DMS53 treated with DMSO at 0.1 percent for 48 hours (cell line): ENCODE data around the gene PPM1H.
"Not testable (repeated sequence)": the region's sequence is repeated elsewhere in the genome, so short reads cannot be mapped to it uniquely, and the experiment has no call there.

Experiments
- DNase-seq: peaks from one replicate; lab custom pipeline; 2025; ENCODE audit not compliant: unreplicated experiment; lab: John Stamatoyannopoulos, UW

PPM1H gene

DNA sequence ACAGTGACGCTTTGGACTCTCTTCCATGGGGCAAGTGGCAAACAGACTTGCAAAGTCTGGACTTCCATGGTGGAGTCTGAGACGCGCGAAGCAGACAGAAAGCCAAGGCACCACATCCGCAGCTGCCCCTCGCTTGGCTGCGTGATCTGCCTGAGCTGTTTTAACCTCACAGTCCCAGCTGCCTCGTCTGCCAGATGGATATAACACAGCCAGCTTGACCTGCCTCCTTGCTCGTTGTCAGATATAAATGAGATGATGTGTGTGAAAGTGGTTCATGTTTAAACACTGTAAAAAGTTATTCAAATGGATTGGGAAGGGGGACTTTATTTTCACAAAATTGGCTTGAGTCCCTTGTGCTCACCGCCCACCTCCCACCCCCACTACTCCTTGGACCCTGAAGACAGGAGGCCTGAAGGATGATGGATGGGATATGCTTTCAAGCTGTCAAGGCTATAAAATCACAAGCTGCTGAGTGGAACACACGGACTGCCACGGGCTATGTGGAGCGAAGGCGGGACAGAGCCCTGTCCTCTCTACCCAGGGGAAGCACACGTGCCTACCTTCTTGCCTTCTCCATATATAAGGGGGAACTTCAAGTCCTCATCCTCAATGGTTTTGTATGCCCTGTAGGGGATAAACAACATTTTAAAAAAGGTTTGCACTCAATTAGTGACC is 241.4 kb downstream of the PPM1H start:
- DNase-seq: no peak

DNA sequence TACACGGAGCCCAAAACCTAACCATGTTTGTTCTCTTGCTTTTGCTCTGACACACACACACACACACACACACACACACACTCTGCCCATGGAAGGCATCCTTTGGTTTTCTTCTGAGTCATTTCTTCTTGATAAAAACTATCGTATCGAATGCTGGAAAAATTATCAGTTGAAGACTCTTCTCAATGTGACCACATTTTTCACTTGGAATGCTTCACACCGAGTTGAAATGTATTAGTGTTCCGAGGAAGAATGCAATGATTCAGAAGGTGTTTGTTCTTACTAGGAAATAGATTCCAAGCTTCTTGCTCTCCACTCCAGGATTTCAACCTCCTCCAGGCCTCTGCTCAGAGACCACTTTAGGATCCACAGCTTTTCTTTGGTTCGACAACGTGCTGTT is 242.1 kb downstream of the PPM1H start:
- DNase-seq: no peak

DNA sequence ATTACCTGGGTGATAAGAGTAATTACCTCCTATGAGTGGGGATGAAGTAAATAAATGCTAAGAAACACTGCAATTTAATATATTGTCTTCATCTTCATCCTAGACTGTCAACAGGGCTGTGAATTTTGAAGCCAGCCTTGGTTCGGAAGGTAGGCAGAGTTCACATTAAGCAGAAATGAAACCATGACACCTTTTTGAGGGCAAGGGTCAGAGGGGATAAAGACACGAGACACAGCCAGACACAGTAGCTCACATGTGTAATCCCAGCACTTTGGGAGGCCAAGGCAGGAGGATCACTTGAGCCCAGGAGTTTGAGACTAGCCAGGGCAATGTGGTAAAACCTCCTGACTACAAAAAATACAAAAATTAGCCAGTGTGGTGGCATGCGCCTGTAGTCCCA is 243.6 kb downstream of the PPM1H start:
- no peak for DNase-seq

DNA sequence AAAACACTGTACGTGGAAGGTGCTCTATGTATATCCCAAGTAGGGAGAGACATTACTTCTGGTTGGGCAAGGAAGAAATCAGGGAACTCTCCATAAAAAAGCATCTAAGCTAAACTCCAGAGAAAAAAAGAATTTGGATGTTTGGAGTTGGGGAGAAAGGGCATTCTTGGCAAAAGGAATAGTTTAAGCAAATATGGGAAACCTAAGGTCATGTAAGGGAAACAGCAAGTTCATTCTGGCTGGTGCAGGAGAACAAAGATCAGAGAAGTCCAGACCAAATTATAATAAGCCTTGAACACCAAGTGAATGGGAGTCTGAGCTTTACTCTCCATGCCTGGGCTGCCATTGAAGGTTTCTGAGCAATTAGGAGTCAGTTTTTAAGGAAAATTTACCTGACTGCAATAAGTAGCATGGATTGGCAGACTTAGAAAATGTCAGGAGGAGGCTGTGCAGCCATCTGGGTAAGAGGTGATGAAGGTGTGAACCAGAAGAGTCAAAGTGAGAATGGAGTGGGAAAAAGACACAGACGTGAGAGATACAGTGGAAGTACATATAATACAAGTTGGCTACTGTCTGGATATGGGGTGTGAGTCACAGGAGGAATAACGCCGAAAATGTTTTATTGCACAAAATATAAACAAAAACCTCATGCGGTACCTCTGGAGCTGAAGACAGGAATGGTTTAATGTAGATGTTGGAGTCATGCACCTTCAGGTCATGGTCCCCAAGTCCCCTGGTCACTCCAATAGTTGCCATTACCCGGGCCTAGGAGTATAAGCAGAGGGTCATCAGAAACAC is 245.7 kb downstream of the PPM1H start:
- DNase-seq: no peak

DNA sequence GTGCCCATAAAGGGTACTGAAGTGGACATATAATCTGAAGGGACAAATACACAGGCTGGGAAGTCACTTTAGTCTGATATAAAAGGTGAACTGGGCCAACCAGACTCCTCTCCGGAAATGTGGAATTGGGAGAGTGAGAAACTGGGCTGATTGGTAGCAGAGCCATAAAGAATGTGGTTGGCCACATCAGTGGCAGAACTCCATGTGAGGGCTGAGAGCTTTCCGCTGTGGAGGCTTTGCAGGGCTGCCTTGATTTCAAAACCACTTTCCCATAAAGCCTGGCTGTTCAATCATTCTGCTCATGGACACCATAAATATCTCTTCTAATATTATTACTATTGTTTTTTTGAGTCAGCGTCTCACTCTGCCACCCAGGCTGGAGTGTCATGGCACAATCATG is 248.0 kb downstream of the PPM1H start:
- DNase-seq: no peak

DNA sequence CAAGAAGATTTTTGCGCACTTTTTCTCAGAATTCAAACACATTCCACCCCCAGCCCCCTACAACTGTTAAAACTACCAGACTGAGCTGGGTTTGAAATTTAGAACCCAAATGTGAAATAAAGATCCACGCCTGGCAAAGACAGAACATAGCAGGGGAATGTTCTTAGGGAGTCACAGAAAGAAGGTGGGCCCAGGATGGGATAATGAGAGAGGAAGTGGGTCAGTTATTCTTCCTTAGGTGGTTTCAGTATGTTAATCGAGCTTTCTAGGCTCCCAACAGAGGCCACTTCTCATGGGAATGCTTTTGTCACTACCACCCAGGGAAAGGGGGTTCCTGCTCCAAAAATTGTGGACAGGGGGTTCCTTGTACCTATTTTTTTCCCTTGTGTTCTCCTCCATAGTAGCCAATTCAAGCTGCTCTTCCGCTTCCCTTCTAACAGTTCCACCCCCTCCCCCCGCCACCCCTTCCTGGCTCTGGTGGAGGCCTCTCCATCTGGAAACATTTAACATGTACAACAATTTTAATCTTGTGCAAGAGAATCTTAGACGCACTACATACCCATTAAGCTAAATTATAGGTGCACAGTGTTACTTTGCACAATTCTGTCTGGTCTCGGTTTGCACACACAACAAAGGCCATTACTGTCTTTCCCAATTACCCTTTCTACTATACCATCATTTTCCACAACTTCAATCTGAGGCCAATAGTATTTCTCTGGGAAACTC is 250.2 kb downstream of the PPM1H start:
- DNase-seq: no peak

DNA sequence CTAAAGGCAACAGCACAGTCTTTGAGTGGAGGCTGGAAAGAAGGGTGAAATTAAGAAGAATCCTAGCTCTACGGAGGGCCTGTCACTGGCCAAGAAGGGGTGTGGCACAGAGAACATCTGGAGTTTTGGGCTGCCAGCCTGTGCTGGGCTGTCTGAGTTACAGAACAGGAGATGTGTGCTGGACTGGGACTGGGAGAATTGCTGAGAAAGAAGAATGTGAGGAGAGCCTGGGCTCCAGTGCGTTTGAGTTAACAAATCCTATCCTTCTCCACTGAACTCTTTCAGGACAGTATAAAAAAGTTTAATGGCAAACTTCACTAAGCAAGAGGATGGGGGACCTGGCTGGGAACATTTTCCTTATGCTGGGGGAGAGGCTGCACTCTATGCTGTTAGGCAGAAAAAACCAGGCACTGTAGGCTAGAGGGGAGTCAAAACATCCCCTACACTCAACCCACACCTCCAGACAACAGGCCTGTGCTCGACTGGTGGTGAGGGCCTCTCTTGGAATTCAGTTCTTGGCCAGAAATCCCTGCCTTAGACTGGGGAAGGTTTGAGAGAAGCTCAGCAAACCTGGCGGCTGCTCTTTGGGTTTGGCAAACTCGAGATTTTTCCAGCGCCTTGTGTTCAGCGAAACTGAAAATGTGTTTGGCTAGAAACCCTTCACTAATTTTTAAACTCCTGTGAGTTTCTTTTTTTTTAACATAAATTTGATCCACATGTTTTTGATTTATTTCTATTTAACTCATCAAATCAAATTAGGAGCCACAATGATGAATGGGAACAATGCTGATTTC is 251.0 kb downstream of the PPM1H start:
- no peak for DNase-seq

DNA sequence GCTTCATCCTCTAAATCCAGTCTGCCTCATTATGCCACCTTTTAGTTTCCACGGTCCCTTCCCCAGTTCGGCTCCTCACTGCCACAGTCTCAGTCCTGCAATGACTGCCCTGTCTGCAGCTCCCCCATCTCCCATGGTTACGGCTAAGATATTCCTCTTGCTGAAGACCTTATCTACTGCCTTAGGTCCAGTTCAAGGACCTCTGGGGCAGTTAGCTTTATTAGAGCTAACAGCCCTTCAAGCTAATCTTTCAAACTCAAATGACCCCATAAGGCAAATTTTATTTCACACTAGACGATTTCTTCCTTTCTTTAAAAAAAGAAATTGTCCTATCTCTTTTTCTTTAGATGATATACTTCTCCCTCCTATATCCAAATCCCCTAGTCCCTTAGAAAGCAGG is 253.6 kb downstream of the PPM1H start:
- DNase-seq: no peak

DNA sequence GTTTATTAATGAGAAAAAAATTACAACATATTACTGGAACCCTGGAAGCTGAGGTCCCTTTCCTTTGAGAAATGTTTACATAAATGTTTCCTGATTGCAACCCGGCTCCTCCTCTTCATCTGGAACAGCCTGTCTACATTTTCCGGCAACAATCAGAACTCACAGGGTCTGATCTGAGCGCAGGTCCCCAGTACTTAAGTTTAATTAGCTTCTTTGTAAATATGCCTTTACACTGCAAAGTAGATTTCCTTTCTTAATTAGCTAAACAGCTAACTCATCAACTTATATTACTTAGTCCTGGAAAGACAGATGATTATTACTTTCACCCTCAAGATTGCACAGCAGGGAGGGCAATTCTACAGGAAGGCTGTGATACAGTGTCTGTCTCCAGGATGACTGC is 255.3 kb downstream of the PPM1H start:
- no peak for DNase-seq

DNA sequence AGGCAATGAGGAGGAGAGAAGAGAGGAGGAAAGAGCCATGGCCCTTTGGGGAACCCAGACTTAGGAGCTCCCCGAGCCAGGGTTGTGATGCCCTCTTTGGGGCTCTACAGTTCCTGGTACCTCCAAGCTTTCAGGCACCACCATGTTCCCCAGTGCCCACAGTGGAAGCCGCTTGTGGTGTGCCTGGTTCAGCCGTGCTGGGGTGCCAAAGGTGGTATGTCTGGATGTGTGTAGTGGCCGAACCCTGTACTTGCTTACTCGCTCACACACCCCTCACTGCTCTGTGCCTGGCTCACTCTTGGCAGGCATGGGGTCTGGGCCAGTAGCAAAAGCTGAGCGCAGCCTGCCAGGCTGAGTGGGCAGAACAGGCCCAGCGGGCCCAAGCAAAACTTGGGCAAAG is 257.6 kb downstream of the PPM1H start:
- no peak for DNase-seq

DNA sequence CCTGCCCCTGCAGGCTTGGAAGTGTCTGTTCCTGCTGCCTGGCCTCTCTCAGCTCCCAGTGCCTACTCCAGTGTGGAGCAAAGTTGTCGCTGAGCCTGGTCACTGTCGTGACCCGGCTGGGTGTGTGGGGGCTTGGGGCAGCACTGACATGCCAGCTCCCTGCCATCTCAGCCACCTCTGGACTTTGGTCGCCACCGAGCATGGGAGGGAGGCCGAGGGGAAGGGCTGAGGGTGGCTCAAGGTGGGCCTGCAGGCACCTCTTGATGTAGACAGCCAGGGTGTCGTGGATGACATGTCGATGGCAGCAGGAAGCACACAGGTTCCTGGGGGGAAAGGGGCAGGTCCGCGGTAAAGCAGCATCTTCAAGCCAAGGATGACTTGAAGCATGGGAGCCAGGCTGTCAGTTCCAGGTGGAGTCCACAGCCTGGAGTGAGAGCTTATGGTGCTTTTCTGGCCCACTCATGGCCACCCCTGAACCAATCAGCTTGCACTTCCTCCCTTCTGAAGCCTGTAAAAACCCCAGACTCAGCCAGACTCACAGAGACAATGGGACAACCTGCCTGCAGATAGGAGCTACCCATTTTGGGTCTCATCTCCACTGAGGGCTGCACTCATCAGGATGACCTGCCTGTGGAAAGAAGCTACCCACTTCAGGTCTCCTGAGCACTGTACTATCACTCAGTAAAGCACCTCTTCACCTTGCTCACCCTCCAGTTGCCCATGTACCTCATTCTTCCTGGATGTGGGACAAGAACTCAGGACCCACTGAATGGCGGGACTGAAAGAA is 258.2 kb downstream of the PPM1H start:
- no peak for DNase-seq

DNA sequence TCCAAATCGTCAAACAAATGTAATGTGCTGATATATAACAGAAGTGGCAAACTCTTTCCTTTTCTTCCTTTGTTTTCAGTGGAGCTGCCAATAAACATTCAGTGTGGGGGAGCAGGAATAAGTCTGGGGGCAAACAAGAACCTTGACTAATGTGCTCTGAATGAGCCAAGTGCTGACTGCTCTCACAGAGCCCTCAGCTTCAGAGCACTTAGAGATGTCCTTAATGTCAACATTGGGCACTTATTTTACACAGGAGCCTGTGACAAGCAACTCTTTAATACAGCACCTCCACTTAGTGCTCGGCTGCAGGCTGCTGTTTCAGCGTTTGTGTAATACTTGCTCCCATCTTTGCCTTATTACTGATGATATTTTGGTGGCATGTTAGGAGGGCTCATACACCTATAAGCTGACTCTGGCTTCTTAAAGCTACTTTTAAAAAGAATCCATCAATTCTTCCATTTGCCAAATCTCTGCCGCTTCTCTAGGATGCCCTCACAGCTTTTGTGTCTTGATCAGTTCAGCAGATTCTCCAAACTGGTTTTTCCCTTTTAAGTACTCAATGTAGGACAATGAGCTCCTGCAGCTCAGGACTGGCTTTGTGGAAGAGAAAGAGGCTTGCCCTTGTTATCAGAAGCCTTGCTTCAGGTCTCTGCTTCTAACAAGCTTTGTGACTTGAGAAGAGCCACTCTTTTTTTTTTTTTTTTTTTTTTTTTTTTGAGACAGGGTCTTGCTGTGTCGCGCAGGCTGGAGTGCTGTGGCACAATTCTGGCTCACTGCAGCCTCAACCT is 261.7 kb downstream of the PPM1H start:
- DNase-seq: no peak

DNA sequence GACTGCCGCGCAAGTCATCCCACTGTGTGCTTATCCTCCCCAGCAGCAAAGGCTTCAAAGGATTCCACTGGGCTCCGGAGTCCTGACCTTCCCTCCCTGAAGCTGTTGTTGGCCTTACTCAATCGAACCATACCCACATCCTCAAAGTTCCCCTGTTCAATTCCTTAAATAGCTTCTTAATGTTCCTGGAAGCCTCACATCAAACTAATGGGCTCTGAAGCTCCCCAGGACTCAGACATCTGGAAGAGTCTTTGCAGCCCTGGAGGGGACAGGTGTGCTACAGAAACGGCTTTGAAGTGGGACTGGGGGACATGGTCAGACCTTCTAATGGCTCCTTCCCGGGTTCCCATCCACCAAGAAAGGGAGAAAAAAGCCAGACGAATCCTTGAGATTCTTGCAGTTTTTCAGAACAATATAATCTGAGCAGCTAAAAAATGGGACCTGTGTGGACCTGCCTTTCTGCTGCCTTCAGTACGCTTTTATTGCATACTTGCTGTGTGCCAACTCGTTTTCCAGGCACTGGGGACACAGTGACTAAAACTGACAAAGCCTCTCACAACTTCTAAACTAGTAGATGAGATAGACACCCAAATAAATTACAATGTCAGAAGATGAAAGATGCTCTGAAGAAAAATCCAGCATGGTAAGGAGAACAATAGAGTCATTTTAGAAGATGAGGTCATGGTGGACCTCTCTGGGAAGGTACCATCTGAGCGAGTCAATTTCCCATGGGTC is 263.8 kb downstream of the PPM1H start:
- no peak for DNase-seq

DNA sequence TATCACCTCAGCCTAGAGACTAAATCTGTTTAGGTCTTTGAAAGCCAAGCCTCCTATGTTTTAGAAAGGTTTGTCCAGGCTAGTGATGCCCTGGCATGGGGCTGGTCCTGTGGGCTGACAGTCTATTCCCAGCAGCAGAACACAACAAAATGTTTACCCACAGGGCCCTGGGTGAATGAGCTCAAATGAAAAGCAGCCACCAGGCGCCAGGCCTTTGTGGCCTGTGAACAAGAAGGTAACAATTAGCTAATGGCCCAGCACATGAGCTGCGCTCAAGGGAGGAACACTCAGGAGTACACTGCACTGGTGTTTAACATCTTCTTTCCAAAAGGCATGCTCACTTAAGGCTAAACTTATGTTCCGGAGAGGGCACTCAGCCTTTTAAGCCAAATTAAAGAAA is 266.2 kb downstream of the PPM1H start:
- no peak for DNase-seq

DNA sequence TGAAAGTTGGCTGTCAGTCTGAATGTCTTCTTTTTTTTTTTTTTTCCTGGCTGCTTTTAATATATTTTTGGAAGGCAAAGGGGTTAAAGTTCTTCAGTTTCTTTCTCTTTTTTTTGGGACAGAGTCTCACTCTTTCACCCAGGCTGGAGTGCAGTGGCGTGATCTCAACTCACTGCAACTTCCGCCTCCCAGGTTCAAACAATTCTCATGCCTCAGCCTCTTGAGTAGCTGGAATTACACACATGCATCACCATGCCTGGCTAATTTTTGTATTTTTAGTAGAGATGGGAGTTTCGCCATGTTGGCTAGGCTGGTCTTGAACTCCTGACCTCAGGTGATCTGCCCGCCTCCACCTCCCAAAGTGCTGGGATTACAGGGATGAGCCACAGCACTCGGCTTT is 270.0 kb downstream of the PPM1H start:
- DNase-seq: not testable (repeated sequence)

DNA sequence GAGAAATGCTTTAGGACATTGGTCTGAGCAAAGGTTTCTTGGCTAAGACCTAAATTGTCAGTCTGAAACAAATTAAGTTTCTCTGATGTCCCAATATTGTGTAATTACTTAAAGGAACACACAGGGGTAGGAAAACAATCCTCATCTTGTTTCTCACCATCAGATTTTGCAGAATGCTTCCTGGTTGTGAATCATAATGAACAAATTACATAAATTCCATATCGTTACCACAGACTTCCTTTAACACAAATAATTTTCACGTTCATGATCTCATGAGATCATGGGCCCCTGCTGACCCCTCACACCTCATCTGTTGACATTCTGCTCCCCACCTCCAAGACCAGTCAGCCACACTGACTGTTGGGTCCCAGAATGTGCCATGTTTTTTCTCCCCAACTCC is 274.2 kb downstream of the PPM1H start:
- no peak for DNase-seq

DNA sequence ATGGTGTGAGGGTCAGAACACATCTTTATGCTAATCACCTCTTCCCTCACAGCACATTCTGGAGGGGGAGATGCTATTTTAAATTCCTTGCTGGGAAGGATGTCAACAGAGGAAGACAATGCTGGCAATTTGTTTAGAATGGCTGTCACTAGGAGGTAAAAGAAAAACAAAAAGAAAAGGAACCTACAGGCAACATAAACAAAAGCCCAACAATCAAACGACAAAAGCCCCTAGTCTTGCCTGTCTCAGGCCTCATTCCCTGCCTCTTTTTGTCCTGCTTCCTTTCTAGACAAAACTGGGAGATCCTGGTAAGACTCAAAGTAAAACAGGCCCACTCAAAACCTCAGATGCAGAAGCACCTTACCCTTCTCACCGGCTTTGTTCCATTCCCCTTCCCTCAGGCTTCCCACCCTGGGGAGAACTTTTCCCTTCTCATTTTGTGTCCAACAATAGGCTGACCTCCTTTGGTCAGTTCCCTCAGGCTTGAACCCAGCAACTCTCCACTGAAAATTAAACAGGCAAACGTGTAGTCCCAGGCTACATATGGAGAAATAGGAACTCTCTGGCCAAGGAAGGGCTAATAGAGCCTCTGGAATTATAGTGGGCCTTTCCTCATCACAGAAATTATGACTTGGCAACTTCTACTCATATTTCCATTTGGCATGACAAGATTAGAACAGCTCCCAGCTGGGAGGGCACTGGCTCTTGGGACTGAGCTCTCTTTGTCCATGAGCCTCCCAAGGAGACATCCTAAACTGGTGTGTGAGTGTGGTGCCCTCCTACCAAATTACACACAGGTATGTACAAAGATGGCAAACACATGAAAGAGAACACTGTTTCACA is 275.3 kb downstream of the PPM1H start:
- DNase-seq: no peak

DNA sequence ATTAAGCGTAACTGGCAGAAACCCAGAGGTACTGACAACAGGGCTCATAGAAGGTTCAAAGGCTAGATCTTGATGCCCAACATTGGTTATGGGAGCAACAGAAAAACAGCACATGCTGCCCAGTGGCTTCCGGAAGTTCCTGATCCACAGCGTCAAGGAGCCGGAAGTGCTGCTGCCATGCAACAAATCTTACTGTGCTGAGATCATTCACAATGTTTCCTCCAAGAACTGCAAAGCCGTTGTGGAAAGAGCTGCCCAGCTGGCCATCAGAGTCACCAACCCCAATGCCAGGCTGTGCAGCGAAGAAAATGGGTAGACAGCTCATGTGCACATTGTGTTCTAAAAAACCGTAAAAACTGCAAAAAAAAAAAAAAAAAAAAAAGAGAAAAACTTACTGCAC is 276.0 kb downstream of the PPM1H start:
- no peak for DNase-seq
